GM18951 (cell line): Measurements from ENCODE around the gene GRK4.
"Not testable (repeated sequence)": the region's sequence is repeated elsewhere in the genome, so short reads cannot be mapped to it uniquely, and the experiment has no call there.

ENCODE experiments used
- POLR2A ChIP-seq: IDR thresholded peaks from 4 replicates; pipeline ENCODE4 v1.6.1; 2011; ENCODE audit warnings: mild to moderate bottlenecking; ENCODE audit not compliant: insufficient read length, insufficient read depth; ENCODE audit errors: extremely low read depth
- in situ Hi-C: fragments of 300-500 bp; cut with MboI; formaldehyde crosslinking; loops from one replicate; pipeline ENCODE4 v1.12.0; 2022; ENCODE audit warnings: low sequenced_read_pairs, mixed read lengths, inconsistent platforms; ENCODE audit not compliant: unreplicated experiment

GRK4 gene

DNA sequence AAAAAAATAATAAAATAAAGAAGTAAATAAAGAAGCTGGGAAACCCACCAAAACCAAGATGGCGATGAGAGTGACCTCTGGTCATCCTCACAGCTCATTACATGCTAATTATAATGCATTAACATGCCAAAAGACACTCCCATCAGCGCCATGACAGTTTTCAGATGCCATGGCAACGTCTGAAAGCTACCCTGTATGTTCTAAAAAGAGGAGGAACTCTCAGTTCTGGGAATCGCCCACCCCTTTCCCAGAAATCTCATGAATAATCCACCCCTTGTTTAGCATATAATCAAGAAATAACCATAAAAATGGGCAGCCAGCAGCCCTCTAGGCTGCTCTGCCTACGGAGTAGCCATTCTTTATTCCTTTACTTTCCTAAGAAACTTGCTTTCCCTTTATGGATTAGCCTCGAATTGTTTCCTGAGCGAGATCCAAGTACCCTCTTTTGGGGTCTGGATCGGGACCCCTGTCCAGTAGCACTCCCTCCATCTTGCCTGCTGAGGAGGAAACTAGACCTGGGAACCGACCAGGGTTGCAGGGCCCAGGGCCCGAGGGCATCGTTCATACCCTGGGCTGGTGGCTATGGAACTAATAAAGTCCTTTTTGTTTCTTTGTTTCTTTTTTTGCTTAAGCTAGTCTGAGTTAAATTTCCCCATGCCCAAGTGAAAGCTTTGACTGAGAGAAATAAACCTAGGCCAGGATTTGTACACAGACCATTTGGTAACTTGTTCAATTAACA, 80.1 kb downstream of the GRK4 start:
- TF ChIP-seq POLR2A = no peak
- in situ Hi-C loops = no loop called here

DNA sequence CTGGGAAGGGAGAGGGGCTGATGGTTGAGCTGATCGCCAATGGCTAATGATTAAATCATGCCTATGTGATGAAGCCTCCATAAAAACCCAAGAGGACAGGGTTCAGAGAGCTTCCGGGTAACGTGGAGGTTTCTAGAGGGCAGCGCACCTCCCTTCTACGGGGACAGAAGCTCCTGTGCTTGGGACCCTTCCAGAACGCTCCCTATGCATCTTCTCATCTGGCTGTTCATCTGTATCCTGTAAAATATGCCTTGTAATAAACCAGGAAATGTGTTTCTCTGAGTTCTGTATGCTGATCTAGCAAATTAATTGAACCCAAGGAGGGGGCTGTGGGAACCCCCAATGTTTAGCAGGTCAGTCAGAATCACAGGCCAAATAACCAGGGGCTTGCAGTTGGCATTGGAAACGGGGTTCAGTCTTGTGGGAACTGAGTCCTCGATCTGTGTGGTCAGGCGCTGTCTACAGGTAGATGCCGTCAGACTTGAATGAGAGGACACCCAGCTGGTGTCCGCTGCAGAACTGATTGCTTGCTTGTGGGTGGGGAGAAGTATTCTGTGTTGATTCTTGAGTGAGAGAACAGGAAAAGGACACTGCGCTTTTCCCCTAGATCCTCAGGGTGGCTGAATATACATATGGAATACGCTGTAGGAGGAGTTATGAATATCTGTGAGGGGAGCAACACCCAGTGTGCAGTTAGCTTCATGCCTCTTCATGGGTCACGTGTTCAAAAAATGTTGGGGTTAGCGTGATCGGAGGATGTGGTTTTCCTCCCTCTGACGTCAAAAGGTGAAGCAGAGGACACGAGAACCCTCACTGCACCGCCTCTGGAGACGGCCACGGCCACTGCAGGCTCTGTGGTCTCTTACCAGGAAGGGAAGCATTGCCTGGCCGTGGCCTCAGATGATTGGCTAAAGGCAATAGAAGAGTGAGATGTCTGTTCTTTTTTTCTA, 81.8 kb downstream of the GRK4 start:
- in situ Hi-C loops = no loop called here
- TF ChIP-seq POLR2A = no peak

DNA sequence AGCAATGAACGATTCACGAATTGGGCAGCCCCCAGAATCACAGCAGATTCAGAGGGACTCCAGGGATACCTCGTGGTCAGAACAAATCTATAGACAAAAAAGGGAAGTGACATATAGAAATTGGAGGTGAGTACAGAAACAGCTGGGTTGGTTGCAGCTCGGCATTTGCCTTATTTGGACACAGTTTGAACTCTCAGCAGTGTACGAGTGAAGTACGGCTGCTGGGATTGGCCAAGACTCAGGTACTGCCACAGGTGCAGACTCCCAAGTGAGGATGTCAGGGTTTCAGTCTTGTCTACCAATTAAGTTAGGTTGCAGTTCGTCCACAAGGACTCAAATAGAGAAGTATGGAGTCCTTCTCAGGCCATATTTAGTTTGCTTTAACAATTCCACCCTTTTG, 82.8 kb downstream of the GRK4 start:
- no peak for TF ChIP-seq POLR2A
- in situ Hi-C loops = no loop called here

DNA sequence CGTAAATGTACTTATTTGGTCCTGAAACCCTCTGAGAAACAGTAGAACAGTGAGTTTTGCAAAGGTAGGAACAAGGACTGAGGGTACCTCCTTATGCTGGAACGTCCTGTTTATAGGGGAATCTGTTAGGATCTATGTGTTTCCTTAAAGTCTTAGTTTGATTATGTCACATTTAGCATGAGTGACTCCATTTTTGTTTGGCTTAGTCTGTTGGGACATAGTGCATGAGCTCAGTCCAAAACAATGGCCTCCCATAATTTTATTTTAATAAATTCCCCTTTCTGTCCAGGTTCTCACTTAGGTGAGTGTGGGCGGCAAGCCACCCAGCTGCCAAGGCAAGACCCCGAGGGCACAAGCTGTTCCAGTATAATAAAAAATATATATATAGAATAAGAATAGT, 83.3 kb downstream of the GRK4 start:
- in situ Hi-C loops = no loop called here
- no peak for TF ChIP-seq POLR2A

DNA sequence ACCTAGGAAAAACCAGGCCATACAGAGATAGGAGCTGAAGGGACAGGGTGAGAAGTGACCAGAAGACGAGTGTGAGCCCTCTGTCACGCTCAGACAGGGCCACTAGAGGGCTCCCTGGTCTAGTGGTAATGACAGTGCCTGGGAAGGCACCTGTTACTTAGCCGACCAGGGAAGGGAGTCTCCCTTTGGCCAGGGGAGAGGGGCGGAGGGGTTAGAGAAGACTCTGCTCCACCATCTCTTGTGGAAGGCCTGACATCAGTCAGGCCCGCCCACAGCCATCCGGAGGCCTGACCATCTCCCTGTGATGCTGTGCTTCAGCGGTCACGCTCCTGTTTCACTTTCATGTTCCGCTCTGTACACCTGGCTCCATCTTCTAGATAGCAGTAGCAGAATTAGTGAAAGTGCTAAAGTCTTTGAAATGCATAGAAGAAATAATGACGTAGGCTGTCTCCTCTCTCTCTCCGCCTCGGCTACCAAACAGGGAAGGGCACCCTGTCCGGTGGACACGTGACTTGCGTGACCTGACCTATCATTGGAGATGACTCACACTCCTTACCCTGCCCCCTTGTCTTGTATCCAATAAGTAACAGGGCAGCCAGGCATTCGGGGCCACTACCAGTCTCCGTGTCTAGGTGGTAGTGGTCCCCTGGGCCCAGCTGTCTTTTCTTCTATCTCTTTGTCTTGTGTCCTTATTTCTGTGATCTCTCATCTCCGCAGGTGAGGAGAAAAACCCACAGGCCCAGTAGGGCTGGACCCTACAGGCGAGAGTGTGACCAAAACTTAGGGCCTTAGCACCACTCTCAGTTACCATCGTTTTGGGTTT, 84.3 kb downstream of the GRK4 start:
- TF ChIP-seq POLR2A = peak; percentile 20

DNA sequence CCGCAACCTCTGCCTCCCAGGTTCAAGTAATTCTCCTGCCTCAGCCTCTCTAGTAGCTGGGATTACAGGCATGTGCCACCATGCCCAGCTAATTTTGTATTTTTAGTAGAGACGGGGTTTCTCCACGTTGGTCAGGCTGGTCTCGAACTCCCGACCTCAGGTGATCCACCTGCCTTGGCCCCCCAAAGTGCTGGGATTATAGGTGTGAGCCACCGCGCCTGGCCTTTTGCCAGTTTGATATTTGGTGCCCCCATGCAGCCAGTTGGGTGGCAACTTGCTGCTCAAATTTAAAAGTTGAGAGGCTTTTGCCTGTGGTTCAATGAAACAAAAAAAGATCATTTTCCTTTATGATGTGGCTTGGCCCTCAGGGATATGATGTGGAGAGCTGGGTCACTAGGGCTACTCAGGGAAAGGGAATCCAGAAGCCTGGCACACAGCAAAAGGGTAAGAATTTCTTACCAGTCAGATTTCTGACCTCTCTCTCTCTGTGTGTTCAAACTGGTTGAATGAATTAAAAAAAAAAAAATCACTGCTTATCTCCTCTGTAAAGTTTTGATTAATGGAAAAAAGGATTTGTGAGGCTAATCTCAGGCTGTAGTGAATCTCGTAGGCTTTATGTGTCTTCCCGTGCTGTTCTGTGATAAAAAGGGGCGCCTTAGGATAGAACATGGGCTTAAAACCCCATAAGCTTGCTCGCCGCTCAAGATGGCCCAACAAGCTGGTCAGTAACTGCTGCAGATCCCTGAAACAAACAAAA, 87.9 kb downstream of the GRK4 start:
- in situ Hi-C loops = not testable (repeated sequence)

More for the DNA sequence above, 84.3 kb downstream of the GRK4 start:
- in situ Hi-C loops = no loop called here

DNA sequence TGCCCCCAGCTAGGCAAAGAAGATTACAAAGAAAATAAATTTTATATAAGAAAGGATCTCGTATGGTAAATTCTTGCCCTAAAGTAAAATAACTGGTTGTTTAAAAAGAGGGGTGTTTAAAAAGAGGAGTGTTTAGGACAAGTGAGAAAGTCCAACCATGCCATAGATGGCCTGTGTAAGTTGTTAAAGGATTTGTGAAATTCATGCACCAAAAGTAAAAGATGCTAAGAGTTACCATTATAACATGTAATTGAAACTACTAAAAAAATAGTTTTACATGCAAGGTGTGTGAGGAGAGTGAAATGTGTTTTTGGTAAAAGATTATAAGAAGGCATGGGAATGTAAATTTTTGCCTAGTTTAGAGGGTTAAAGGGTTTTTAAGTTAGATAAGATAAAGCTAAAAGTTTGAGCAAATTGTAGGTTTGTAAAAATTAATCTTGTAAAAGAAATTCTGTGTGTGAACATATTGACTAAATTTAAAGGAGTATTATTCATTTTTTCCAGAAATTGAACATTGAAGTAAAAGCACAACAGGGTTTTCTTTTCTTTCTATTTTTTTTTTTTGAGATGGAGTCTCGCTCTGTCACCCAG, 90.9 kb downstream of the GRK4 start:
- in situ Hi-C loops = no loop called here
- TF ChIP-seq POLR2A = no peak

DNA sequence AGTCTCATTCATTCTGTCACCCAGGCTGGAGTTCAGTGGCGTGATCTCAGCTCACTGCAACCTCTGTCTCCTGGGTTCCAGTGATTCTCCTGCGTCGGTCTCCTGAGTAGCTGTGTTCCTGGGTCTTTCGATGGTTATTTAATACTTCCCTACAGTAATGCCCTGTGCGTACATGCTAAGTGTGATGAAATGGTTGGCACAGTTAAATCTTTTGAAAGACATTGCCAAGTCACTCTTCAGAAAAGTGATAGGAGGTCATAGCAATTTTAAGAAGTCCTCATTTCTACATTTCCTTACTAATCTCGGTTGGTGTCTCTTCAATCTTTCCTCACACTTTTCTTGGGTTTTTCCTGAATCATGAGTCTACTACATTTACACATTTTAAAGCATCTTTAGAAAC, 96.6 kb downstream of the GRK4 start:
- TF ChIP-seq POLR2A = no peak
- in situ Hi-C loops = no loop called here

DNA sequence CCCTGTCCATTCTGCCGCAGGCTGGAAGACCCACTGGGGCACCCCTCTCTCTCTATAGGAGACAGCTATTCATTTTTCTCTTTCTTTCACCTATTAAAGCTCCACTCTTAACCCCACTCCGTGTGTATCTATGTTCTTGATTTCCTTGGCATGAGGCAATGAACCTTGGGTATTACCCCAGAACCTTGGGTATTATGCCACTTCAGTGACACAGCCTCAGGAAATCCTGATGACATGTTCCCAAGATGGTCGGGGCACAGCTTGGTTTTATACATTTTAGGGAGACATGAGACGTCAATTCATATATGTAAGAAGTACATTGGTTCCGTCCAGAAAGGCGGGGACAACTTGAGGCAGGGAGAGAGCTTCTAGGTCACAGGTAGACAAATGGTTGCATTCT, 97.6 kb downstream of the GRK4 start:
- in situ Hi-C loops = no loop called here
- no peak for TF ChIP-seq POLR2A

DNA sequence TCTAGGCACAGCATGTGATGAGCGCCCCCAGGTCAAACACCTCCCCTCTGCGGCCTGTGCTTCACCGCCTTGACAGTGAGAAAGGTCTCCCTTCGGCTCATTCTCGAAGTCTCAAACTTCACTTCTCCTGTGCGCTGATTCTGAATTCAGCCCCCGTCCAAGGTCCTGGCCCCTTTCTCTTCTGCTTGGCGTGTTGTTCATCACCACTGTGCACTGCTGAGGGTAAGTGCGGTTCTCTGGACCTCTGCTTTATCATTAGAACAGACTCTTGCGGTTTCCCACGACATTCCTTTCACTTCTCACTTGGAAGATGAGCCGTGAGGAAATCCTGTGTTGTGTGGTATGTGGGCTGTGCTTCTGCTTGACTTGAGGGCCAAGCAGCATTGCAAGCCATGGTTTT, 99.1 kb downstream of the GRK4 start:
- TF ChIP-seq POLR2A = no peak
- in situ Hi-C loops = no loop called here

DNA sequence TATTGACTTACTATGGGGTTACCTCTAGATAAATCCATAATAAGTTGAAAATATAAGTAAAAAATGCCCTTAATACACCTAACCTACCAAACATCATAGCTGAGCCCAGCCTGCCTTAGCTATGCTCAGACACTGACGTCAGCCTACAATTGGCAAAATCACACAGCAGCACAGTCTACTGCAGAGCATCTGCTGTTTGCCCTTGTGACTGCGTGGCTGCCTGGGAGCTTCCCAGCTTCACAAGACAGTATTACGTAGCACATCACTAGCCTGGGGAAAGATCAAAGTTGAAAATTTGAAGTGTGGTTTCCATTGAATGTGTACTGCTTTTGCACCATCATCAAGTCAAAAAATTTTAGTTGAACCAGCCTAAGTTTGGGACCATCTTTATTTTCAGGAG, 102.2 kb downstream of the GRK4 start:
- in situ Hi-C loops = no loop called here
- TF ChIP-seq POLR2A = no peak

DNA sequence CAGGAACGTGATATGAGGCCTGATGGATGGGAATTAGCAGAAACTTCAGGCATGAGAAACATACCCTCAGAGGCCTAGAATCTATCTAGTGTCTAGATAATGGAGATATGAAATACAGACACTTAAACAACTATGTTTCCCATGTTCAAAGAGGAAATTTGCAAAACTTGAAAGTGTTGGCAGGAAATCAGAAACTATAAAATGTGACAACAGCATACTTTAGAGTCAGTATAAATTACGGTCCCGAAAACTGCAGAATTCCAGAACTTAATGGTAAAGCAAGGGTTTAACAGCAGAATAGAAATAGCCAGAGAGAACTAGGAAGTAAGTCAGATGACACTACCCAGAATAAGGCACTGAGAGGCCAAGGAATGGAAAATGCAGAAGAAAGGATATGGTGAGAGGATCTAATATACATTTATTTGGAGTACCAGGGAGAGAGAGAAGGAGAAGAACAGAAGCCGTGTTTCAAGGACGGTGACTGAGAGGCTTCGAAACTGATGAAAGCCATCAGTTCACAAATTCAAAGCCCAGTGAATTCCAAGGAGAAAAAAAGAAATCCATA, 103.5 kb downstream of the GRK4 start:
- no peak for TF ChIP-seq POLR2A
- in situ Hi-C loops = no loop called here

DNA sequence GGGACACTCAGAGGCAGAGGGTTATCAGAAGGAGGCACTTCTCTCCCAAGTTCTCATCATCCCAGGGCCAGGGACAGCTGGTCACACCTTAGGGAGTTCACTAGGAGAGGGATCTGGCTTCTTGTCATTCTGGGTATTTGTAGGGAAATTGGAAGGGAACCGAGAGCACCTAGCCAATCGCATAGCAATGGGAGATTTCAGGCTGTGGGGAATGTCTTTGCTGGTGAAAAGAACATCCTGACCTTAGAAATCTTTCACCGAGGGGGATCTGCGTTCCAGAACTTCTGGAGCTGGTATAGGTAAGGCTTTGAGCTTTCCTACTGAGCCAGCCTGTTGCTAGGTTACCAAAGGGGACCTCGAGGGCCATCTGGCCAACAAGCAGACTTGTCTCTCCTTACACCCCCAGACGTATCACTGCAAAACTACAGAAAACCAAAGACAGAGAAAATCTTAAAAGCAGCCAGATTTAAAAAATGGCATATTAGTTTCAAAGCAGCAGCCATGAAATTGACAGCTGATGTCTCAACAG, 104.2 kb downstream of the GRK4 start:
- no peak for TF ChIP-seq POLR2A
- in situ Hi-C loops = no loop called here
